Measurements from ENCODE around the gene CARD8. TPM values are rescaled to one million over a fixed set of nuclear protein-coding genes. Genes with fewer than 3 reads are reported as not detected.
A peak's percentile ranks its signal among the peaks of the same experiment; 100 is the strongest.
"Not testable (repeated sequence)": the region's sequence is repeated elsewhere in the genome, so short reads cannot be mapped to it uniquely, and the experiment has no call there.

CARD8 gene
- total RNA-seq, 4 donors from 2014 or later: 31.5 to 115 (median 39.2) TPM

- no peak for TF ChIP-seq POLR2A (IDR thresholded peaks at IDR 0.05)
- no peak for TF ChIP-seq CTCF (IDR thresholded peaks at IDR 0.05)
- no peak overlapping the region for H3K4me3 ChIP-seq
- DNase-seq: no peak
These were observed 18.5 kb upstream of the CARD8 start for GRCh38 chr19:48274173-48274572.

GRCh38 chr19:48271531-48272151, 15.9 kb upstream of the CARD8 start:
- H3K9me3 ChIP-seq: no peaks in the 10 kb centered on the region
- DNase-seq: peak in 1 of 3 donors; percentile 51
- TF ChIP-seq CTCF (IDR thresholded peaks at IDR 0.05): no peak
- TF ChIP-seq POLR2A (IDR thresholded peaks at IDR 0.05): no peak
- no peaks in the 10 kb centered on the region for H3K27me3 ChIP-seq
- H3K27ac ChIP-seq: peak overlapping the region in 1 of 4 donors; percentile 51
- H3K4me1 ChIP-seq: peaks cover 0 to 16% (median 2%) of the 10 kb centered on the region in 4 donors
- peak overlapping the region; percentile 24 to 49 (median 47) for H3K4me3 ChIP-seq
- no peaks in the 10 kb centered on the region for H3K36me3 ChIP-seq

More at GRCh38 chr19:48274173-48274572, 18.5 kb upstream of the CARD8 start:
- H3K9me3 ChIP-seq: no peaks in the 10 kb centered on the region
- H3K27ac ChIP-seq: no peak overlapping the region
- no peaks in the 10 kb centered on the region for H3K27me3 ChIP-seq
- no peaks in the 10 kb centered on the region for H3K36me3 ChIP-seq
- H3K4me1 ChIP-seq: peaks cover 0 to 16% (median 2%) of the 10 kb centered on the region in 4 donors

GRCh38 chr19:48269617-48270026, 13.9 kb upstream of the CARD8 start:
- DNase-seq: peak in 1 of 3 donors; percentile 21
- H3K4me3 ChIP-seq, H3K27ac ChIP-seq, H3K9me3 ChIP-seq, H3K27me3 ChIP-seq, H3K36me3 ChIP-seq: not testable (repeated sequence)
- H3K4me1 ChIP-seq: peaks cover 0 to 16% (median 2%) of the 10 kb centered on the region in 4 donors

- H3K4me1 ChIP-seq, H3K9me3 ChIP-seq, H3K4me3 ChIP-seq, H3K36me3 ChIP-seq, H3K27ac ChIP-seq, DNase-seq, H3K27me3 ChIP-seq: not testable (repeated sequence)
These were observed 9.6 kb upstream of the CARD8 start for GRCh38 chr19:48265326-48265725.

- peak overlapping the region; percentile 83 to 92 (median 86) for H3K27ac ChIP-seq
- not testable (repeated sequence) for H3K9me3 ChIP-seq
- peak overlapping the region; percentile 40 to 65 (median 58) for H3K4me3 ChIP-seq
These were observed 4.6 kb upstream of the CARD8 start for GRCh38 chr19:48260359-48260714.

GRCh38 chr19:48258992-48259391, 3.3 kb upstream of the CARD8 start:
- peak overlapping the region in 3 of 4 donors; percentile 83 to 92 (median 86) for H3K27ac ChIP-seq
- H3K4me3 ChIP-seq, H3K27me3 ChIP-seq, H3K36me3 ChIP-seq, H3K9me3 ChIP-seq, DNase-seq: not testable (repeated sequence)
- peaks cover 0 to 16% (median 4%) of the 10 kb centered on the region in 4 donors for H3K4me1 ChIP-seq

More at GRCh38 chr19:48260359-48260714, 4.6 kb upstream of the CARD8 start:
- not testable (repeated sequence) for H3K36me3 ChIP-seq, H3K27me3 ChIP-seq, DNase-seq, H3K4me1 ChIP-seq

- Histone ChIP-seq H3K4me1 (peaks cover 0 to 19% (median 4%) of the 10 kb centered on the region in 4 donors), H3K36me3 (no peaks in the 10 kb centered on the region), H3K27ac (peak overlapping the region; percentile 36 to 71 (median 57)), H3K4me3 (no peak overlapping the region), H3K27me3 (no peaks in the 10 kb centered on the region), H3K9me3 (no peaks in the 10 kb centered on the region)
- no peak for DNase-seq
- TF ChIP-seq POLR2A (IDR thresholded peaks at IDR 0.05): no peak
- no peak for TF ChIP-seq CTCF (IDR thresholded peaks at IDR 0.05)
These were observed 2.6 kb upstream of the CARD8 start for GRCh38 chr19:48258350-48258749.

GRCh38 chr19:48254529-48254970, 1.2 kb downstream of the CARD8 start:
- no peaks in the 10 kb centered on the region for H3K9me3 ChIP-seq
- no peaks in the 10 kb centered on the region for H3K36me3 ChIP-seq
- peaks cover 0 to 17% (median 6%) of the 10 kb centered on the region in 4 donors for H3K4me1 ChIP-seq
- H3K27me3 ChIP-seq: no peaks in the 10 kb centered on the region
- TF ChIP-seq POLR2A (IDR thresholded peaks at IDR 0.05): no peak
- TF ChIP-seq CTCF (IDR thresholded peaks at IDR 0.05): no peak
- DNase-seq: no peak
- H3K4me3 ChIP-seq: peak overlapping the region in 2 of 4 donors; percentile 70 to 74
- peak overlapping the region; percentile 83 to 98 (median 90) for H3K27ac ChIP-seq
